Neuronal stem cell (in vitro differentiated cells): ENCODE data around the gene BCL11B.

ENCODE experiments used
- DNase-seq: peaks from one replicate; pipeline ENCODE4 v3.0.0-alpha.2; 2013; ENCODE audit warnings: low spot score
- H2AFZ ChIP-seq: one replicate; pipeline ENCODE4 v1.6.1; 2013; ENCODE audit warnings: mild to moderate bottlenecking, low read length, inconsistent platforms
- H2AK5ac ChIP-seq: 2 replicates; pipeline ENCODE4 v1.6.1; 2013; ENCODE audit warnings: low read depth, mild to moderate bottlenecking, inconsistent platforms, low read length, moderate library complexity, mixed read lengths
- H2BK120ac ChIP-seq: 2 replicates; pipeline ENCODE4 v1.6.1; 2013; ENCODE audit warnings: low read depth, mild to moderate bottlenecking, inconsistent platforms, low read length, moderate library complexity, mixed read lengths
- H2BK12ac ChIP-seq: one replicate; pipeline ENCODE4 v1.6.1; 2013; ENCODE audit warnings: low read length, inconsistent platforms
- H2BK15ac ChIP-seq: 2 replicates; pipeline ENCODE4 v1.6.1; 2013; ENCODE audit warnings: mild to moderate bottlenecking, low read length, inconsistent platforms, mixed read lengths
- H2BK5ac ChIP-seq: one replicate; pipeline ENCODE4 v1.6.1; 2013; ENCODE audit warnings: inconsistent platforms, mild to moderate bottlenecking, low read length, moderate library complexity
- H3K14ac ChIP-seq: one replicate; pipeline ENCODE4 v1.6.1; 2013; ENCODE audit warnings: low read length, inconsistent platforms
- H3K18ac ChIP-seq: 2 replicates; pipeline ENCODE4 v1.6.1; 2013; ENCODE audit warnings: low read length, inconsistent platforms
- H3K23ac ChIP-seq: 2 replicates; pipeline ENCODE4 v1.6.1; 2013; ENCODE audit warnings: low read depth, mild to moderate bottlenecking, mixed read lengths, low read length, inconsistent platforms; ENCODE audit not compliant: poor library complexity
- H3K27ac ChIP-seq: replicated peaks from 3 replicates; pipeline ENCODE4 v1.5.1; 2013; ENCODE audit warnings: low read length, inconsistent platforms
- H3K27me3 ChIP-seq, 3 experiments: 2 replicates each; pipeline ENCODE4 v1.6.1; 2013; ENCODE audit warnings: low read length in 3 of 3, mild to moderate bottlenecking in 2 of 3, inconsistent platforms in 1 of 3, low read depth in 1 of 3, mixed read lengths in 1 of 3, moderate library complexity in 1 of 3; ENCODE audit not compliant: control insufficient read depth in 3 of 3, insufficient read depth in 3 of 3
- H3K36me3 ChIP-seq, 2 donors: replicated peaks in 1 of 2; 2 replicates each; pipeline ENCODE4 v1.6.1; 2013; ENCODE audit warnings: low read length in 2 of 2; ENCODE audit not compliant: control insufficient read depth in 2 of 2, insufficient read depth in 2 of 2
- H3K4ac ChIP-seq: 2 replicates; pipeline ENCODE4 v1.6.1; 2013; ENCODE audit warnings: inconsistent platforms, mild to moderate bottlenecking, low read length, moderate library complexity
- H3K4me1 ChIP-seq, 2 donors: 1 replicate in 1 of 2; 2 replicates in 1 of 2; pipeline ENCODE4 v1.6.1; 2013; ENCODE audit warnings: low read length in 2 of 2, low read depth in 1 of 2; ENCODE audit not compliant: control insufficient read depth in 2 of 2, insufficient read depth in 1 of 2
- H3K4me2 ChIP-seq: one replicate; pipeline ENCODE4 v1.6.1; 2013; ENCODE audit warnings: mild to moderate bottlenecking, low read length, inconsistent platforms; ENCODE audit not compliant: insufficient read depth, poor library complexity, severe bottlenecking
- H3K4me3 ChIP-seq, 2 donors: 2 replicates each; pipeline ENCODE4 v1.5.1; 2013; ENCODE audit warnings: low read length in 2 of 2, mild to moderate bottlenecking in 2 of 2, inconsistent platforms in 1 of 2, moderate library complexity in 1 of 2
- H3K79me1 ChIP-seq: one replicate; pipeline ENCODE4 v1.6.1; 2013; ENCODE audit warnings: low read depth, mild to moderate bottlenecking, inconsistent platforms, low read length, moderate library complexity
- H3K9ac ChIP-seq: one replicate; pipeline ENCODE4 v1.6.1; 2013; ENCODE audit warnings: mild to moderate bottlenecking, low read depth, low read length, inconsistent platforms; ENCODE audit not compliant: poor library complexity
- H3K9me3 ChIP-seq, 2 donors: replicated peaks in 1 of 2; 2 replicates each; pipeline versions ENCODE3 to v1.6.1; 2013; ENCODE audit warnings: low read length in 2 of 2, mild to moderate bottlenecking in 2 of 2, inconsistent platforms in 1 of 2, low read depth in 1 of 2, mixed read lengths in 1 of 2, moderate library complexity in 1 of 2; ENCODE audit not compliant: control insufficient read depth in 2 of 2, insufficient read depth in 1 of 2
- H4K8ac ChIP-seq: one replicate; pipeline ENCODE4 v1.6.1; 2013; ENCODE audit warnings: low read depth, mild to moderate bottlenecking, inconsistent platforms, low read length, moderate library complexity
- H4K91ac ChIP-seq: one replicate; pipeline ENCODE4 v1.6.1; 2013; ENCODE audit warnings: low read length, low read depth, mild to moderate bottlenecking, inconsistent platforms; ENCODE audit not compliant: poor library complexity
- WGBS, 2 donors: extraction: QIAGEN DNeasy Blood & Tissue Kit; methylation state at CpG; one replicate each; pipeline ENCODE4 v1.1.7; 2013; ENCODE audit warnings: missing lambda C conversion rate in 2 of 2, mixed read lengths in 1 of 2; ENCODE audit not compliant: insufficient read length in 2 of 2, insufficient replicate concordance in 1 of 2; ENCODE audit errors: extremely low coverage in 2 of 2; 5-methylcytosine and 5-hydroxymethylcytosine counted together

Gene BCL11B

DNA sequence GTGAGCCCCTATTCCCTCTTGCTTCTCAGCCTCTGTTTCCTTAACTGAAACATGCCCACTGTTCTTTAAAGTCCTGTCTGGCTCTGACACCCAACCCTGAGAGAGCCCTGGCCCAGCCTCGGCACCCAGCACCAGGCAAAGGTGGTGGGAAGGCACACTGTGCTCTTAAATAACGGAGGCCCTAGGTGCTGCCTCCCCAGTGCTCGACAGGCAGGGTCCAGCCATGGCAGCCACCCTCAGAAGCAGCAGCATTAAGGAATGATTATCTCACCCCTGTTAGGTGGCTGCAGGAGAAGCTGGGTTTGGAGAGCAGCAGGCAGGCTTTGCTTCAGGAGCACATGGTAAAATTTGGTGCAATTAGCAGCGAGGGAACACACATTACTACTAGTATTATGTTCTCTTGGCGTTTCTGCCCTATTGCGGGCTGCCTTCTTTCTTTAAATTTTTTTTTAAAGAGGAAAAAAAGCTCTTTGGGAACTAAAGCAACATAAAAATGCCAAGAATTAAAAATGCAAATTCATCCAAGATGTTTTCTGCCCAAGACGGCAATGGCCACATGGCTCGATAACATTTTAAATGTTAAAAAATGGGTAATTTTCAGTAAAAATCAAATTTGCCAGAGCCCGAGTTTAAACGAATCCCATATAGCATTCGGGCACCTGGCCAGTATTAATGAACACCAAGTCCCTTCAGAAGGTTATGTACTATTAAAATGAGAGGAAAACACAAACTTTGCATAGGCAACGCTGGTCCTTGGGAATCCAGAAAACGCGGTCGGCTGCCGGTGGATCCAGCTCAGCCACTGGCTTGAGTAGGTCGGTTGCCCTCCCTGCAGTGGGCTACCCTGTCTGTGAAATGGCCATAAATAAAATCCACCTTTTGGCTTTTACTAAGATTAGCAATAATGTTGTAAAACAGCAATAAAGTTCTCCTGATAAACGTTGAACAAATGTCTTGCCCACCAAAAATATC lies 152.2 kb downstream of the BCL11B start:
- no peak for DNase-seq

More for the DNA sequence above, 152.2 kb downstream of the BCL11B start:
- Histone ChIP-seq H2AK5ac (peak overlapping the region; percentile 67), H3K4ac (no peak overlapping the region), H2BK5ac (no peak overlapping the region), H2BK120ac (no peak overlapping the region), H4K91ac (no peak overlapping the region), H3K27me3 (no peaks in the 10 kb centered on the region), H2AFZ (peak overlapping the region; percentile 29), H3K9me3 (no peaks in the 10 kb centered on the region), H3K14ac (no peak overlapping the region), H2BK15ac (no peak overlapping the region), H3K9ac (no peak overlapping the region), H3K4me3 (no peak overlapping the region), H3K27ac (no peak overlapping the region), H3K79me1 (no peaks in the 10 kb centered on the region), H3K23ac (no peak overlapping the region), H3K36me3 (no peaks in the 10 kb centered on the region), H3K4me1 (no peaks in the 10 kb centered on the region), H4K8ac (no peak overlapping the region), H3K4me2 (no peak overlapping the region), H2BK12ac (no peak overlapping the region), H3K18ac (peak overlapping the region; percentile 81)
- WGBS, 2 donors, result no CpG with 5 or more reads among the region's 18 CpGs
